GM23338 (cell line): ENCODE measurements around the gene MORN3. TPM values are rescaled to one million over a fixed set of nuclear protein-coding genes. Genes with fewer than 3 reads are reported as not detected.

Experiments used
- ATAC-seq: fragments of 200-7000 bp; cut with Tn5 transposase; 3 replicates; pipeline ENCODE4 v1.9.1; 2020
- DNase-seq: peaks from one replicate; pipeline ENCODE4 v3.0.0-alpha.2; 2015; ENCODE audit warnings: low spot score
- H2AFZ ChIP-seq: fragments of 200-600 bp; sonication (generic); 2 replicates; pipeline ENCODE4 v1.8.0; 2016; ENCODE audit warnings: antibody characterized with exemption, mild to moderate bottlenecking, moderate library complexity
- H3F3A ChIP-seq: fragments of 200-600 bp; sonication (generic); replicated peaks from 2 replicates; pipeline ENCODE4 v1.8.0; 2017; ENCODE audit warnings: antibody characterized with exemption, mixed run types, low read depth
- H3K27ac ChIP-seq: fragments of 200-600 bp; sonication (generic); 2 replicates; pipeline ENCODE4 v1.6.1; 2016; ENCODE audit warnings: low read depth
- H3K27me3 ChIP-seq: fragments of 200-600 bp; sonication (generic); 2 replicates; pipeline ENCODE4 v1.8.0; 2016; ENCODE audit warnings: mild to moderate bottlenecking, mixed run types, moderate library complexity; ENCODE audit not compliant: insufficient read depth
- H3K36me3 ChIP-seq: fragments of 200-600 bp; sonication (generic); 2 replicates; pipeline ENCODE4 v1.8.0; 2016; ENCODE audit warnings: mild to moderate bottlenecking; ENCODE audit not compliant: insufficient read depth
- H3K4me1 ChIP-seq: fragments of 200-600 bp; sonication (generic); 2 replicates; pipeline ENCODE4 v1.8.0; 2016; ENCODE audit warnings: mild to moderate bottlenecking, moderate library complexity; ENCODE audit not compliant: insufficient read depth
- H3K4me2 ChIP-seq: fragments of 200-600 bp; sonication (generic); 2 replicates; pipeline ENCODE4 v1.7.1; 2017; ENCODE audit warnings: mixed run types
- H3K4me3 ChIP-seq: fragments of 200-600 bp; sonication (generic); 2 replicates; pipeline ENCODE4 v1.6.1; 2016; ENCODE audit warnings: mixed run types
- H3K79me2 ChIP-seq: fragments of 200-600 bp; sonication (generic); replicated peaks from 2 replicates; pipeline ENCODE4 v1.8.0; 2017; ENCODE audit warnings: mild to moderate bottlenecking; ENCODE audit not compliant: insufficient read depth
- H3K9me2 ChIP-seq: fragments of 200-600 bp; sonication (generic); 2 replicates; pipeline ENCODE4 v1.8.0; 2017; ENCODE audit not compliant: insufficient read depth
- H4K20me1 ChIP-seq: fragments of 200-600 bp; sonication (generic); replicated peaks from 2 replicates; pipeline ENCODE4 v1.8.0; 2017; ENCODE audit warnings: mild to moderate bottlenecking; ENCODE audit not compliant: insufficient read depth
- H3K27ac Mint-ChIP-seq: 2 replicates; pipeline ENCODE4 v1.8.0; 2020; ENCODE audit warnings: inconsistent platforms, mild to moderate bottlenecking, moderate library complexity, mixed read lengths
- H3K27me3 Mint-ChIP-seq: 3 replicates; pipeline ENCODE4 v1.8.0; 2022; ENCODE audit warnings: low read depth, mild to moderate bottlenecking, moderate library complexity, mixed read lengths, inconsistent platforms; ENCODE audit not compliant: insufficient read depth, poor library complexity
- H3K36me3 Mint-ChIP-seq: 3 replicates; pipeline ENCODE4 v1.8.0; 2021; ENCODE audit warnings: low read depth, mild to moderate bottlenecking, inconsistent platforms, moderate library complexity, mixed read lengths
- H3K4me1 Mint-ChIP-seq: 3 replicates; pipeline ENCODE4 v1.8.0; 2020; ENCODE audit warnings: mild to moderate bottlenecking, inconsistent platforms, mixed read lengths
- H3K4me3 Mint-ChIP-seq: 3 replicates; pipeline ENCODE4 v1.8.0; 2021; ENCODE audit warnings: moderate library complexity, mild to moderate bottlenecking, inconsistent platforms, mixed read lengths
- H3K9me3 Mint-ChIP-seq: 3 replicates; pipeline ENCODE4 v1.8.0; 2020; ENCODE audit warnings: moderate library complexity, mild to moderate bottlenecking, inconsistent platforms, mixed read lengths
- CREB1 ChIP-seq: fragments of 250-450 bp; sonication (Bioruptor Pico); IDR thresholded peaks from 2 replicates; pipeline ENCODE4 v1.5.0; 2020; ENCODE audit warnings: low read depth, mild to moderate bottlenecking, moderate library complexity
- CTCF ChIP-seq, 2 experiments: fragments of 200-600 bp in 1 of 2; sonication (generic) in 1 of 2; conservative IDR thresholded peaks; 2 replicates each; pipeline versions ENCODE4 v1.5.1 to v1.6.1; 2016 to 2017; ENCODE audit warnings: antibody characterized with exemption in 2 of 2, low read depth in 2 of 2, mild to moderate bottlenecking in 2 of 2, moderate library complexity in 1 of 2
- ETS1 ChIP-seq: IDR thresholded peaks from 2 replicates; pipeline ENCODE4 v1.6.1; 2016; ENCODE audit warnings: antibody characterized with exemption
- EZH2 ChIP-seq: fragments of 200-600 bp; sonication (generic); IDR thresholded peaks from one replicate; pipeline ENCODE4 v1.8.0; 2017; ENCODE audit warnings: antibody characterized with exemption, mild to moderate bottlenecking, low read depth; ENCODE audit not compliant: unreplicated experiment
- EZH2phosphoT487 ChIP-seq: fragments of 200-600 bp; sonication (generic); IDR thresholded peaks from one replicate; pipeline ENCODE4 v1.8.1; 2018; ENCODE audit warnings: antibody characterized with exemption; ENCODE audit not compliant: unreplicated experiment
- JUNB ChIP-seq: IDR thresholded peaks from one replicate; pipeline ENCODE4 v1.6.1; 2016; ENCODE audit warnings: antibody characterized with exemption; ENCODE audit not compliant: unreplicated experiment
- NANOG ChIP-seq: IDR thresholded peaks from 2 replicates; pipeline ENCODE4 v1.6.1; 2016; ENCODE audit warnings: antibody characterized with exemption, borderline replicate concordance
- POLR2AphosphoS5 ChIP-seq: IDR thresholded peaks from 2 replicates; pipeline ENCODE4 v1.6.1; 2016; ENCODE audit warnings: antibody characterized with exemption, low read depth
- REST ChIP-seq: IDR thresholded peaks from one replicate; pipeline ENCODE4 v1.6.1; 2018; ENCODE audit warnings: antibody characterized with exemption; ENCODE audit not compliant: unreplicated experiment
- STAT1 ChIP-seq: IDR thresholded peaks from one replicate; pipeline ENCODE4 v1.6.1; 2016; ENCODE audit warnings: antibody characterized with exemption; ENCODE audit not compliant: unreplicated experiment
- ZNF114 ChIP-seq: fragments of 250-450 bp; sonication (Bioruptor Pico); IDR thresholded peaks from 2 replicates; pipeline ENCODE4 v1.5.0; 2020; ENCODE audit warnings: mild to moderate bottlenecking, moderate library complexity
- ZNF331 ChIP-seq: fragments of 250-450 bp; sonication (Bioruptor Pico); IDR thresholded peaks from 2 replicates; pipeline ENCODE4 v1.5.0; 2020; ENCODE audit warnings: low read depth, mild to moderate bottlenecking, moderate library complexity
- ZNF462 ChIP-seq: fragments of 250-450 bp; sonication (Bioruptor Pico); IDR thresholded peaks from 2 replicates; pipeline ENCODE4 v1.5.0; 2020; ENCODE audit warnings: mild to moderate bottlenecking, moderate library complexity
- polyA plus RNA-seq: library from polyadenylated mRNA; unstranded; fragments of >200 nt; fragmentation: Nextera tagmentation; extraction: Ambion mirVana; gene quantifications from 2 replicates; pipeline ENCODE4 v1.2.1, GENCODE V29; 2016
- total RNA-seq: library from RNA; depleted of rRNA; stranded (reverse); fragments of >200 nt; shearing (Covaris generic); gene quantifications from 2 replicates; pipeline ENCODE4 v1.2.3, GENCODE V29; 2014

MORN3 gene
- total and polyA plus RNA-seq, 2 experiments from 2014 or later: 0.14 to 0.36 TPM

GRCh38 chr12:121618659-121619233 lies 50.7 kb downstream of the MORN3 start:
- TF ChIP-seq POLR2AphosphoS5 (no peak), JUNB (no peak), ZNF462 (CRISPR knock-in tag) (no peak), ZNF331 (no peak), STAT1 (no peak), CREB1 (CRISPR knock-in tag) (no peak), REST (no peak), EZH2 (no peak), NANOG (no peak), ZNF114 (CRISPR knock-in tag) (no peak), CTCF (conservative IDR thresholded peaks at IDR 0.05; ENCODE audit: low read depth in 2 of 2) (no peak), EZH2phosphoT487 (no peak), ETS1 (no peak)
- Mint-ChIP-seq H3K27ac (no peak overlapping the region), H3K4me3 (no peak overlapping the region), H3K27me3 (peaks cover 13% of the 10 kb centered on the region), H3K9me3 (no peaks in the 10 kb centered on the region; the same call in 2 of the 3 replicates), H3K36me3 (no peaks in the 10 kb centered on the region), H3K4me1 (peaks cover 19% of the 10 kb centered on the region)
- Histone ChIP-seq H3K9me2 (0 out of 2 replicates have a peak, but pooled peaks cover 4% of the 10 kb centered on the region), H3K27me3 (no peaks in the 10 kb centered on the region), H3K4me2 (no peak overlapping the region), H3K4me3 (no peak overlapping the region), H3K4me1 (peaks cover 9% of the 10 kb centered on the region), H3K36me3 (no peaks in the 10 kb centered on the region), H4K20me1 (no peaks in the 10 kb centered on the region), H3K27ac (no peak overlapping the region), H3F3A (peaks cover 4% of the 10 kb centered on the region; the same call in 1 of the 2 replicates), H2AFZ (no peak overlapping the region), H3K79me2 (no peaks in the 10 kb centered on the region)
- no peak for ATAC-seq
- DNase-seq: no peak
